Tibial artery (tissue), 4 donors: ENCODE results near the gene DOCK10.
A peak's percentile ranks its signal among the peaks of the same experiment; 100 is the strongest.

Experiments
- DNase-seq, 2 donors: peaks; one replicate each; pipeline ENCODE4 v3.0.0-alpha.2; 2019
- H3K27ac ChIP-seq, 2 donors: fragments of 200-600 bp; sonication (generic) in 1 of 2; 1 replicate in 1 of 2; 2 replicates in 1 of 2; pipeline ENCODE4 v1.5.1; 2018 to 2019; ENCODE audit warnings: mild to moderate bottlenecking in 1 of 2
- H3K27me3 ChIP-seq, 2 donors: fragments of 200-600 bp; sonication (generic) in 1 of 2; one replicate each; pipeline versions ENCODE4 v1.5.1 to v1.6.0; 2016 to 2019
- H3K36me3 ChIP-seq, 3 donors: fragments of 200-600 bp; sonication (generic) in 2 of 3; one replicate each; pipeline ENCODE4 v1.5.1; 2016 to 2019; ENCODE audit warnings: mild to moderate bottlenecking in 2 of 3
- H3K4me1 ChIP-seq, 4 donors: fragments of 200-600 bp; sonication (generic) in 2 of 4; 1 replicate in 3 of 4; 2 replicates in 1 of 4; pipeline ENCODE4 v1.5.1; 2016 to 2019
- H3K4me3 ChIP-seq, 2 donors: fragments of 200-600 bp; sonication (generic) in 1 of 2; 1 replicate in 1 of 2; 2 replicates in 1 of 2; pipeline ENCODE4 v1.5.1; 2018 to 2019; ENCODE audit warnings: mild to moderate bottlenecking in 2 of 2
- H3K9me3 ChIP-seq, 3 donors: fragments of 200-600 bp; sonication (generic) in 1 of 3; one replicate each; pipeline ENCODE4 v1.5.1; 2016 to 2019
- CTCF ChIP-seq, 2 experiments: fragments of 200-600 bp in 1 of 2; fragments of 450-650 bp in 1 of 2; IDR thresholded peaks; one replicate each; pipeline ENCODE4 v1.5.1; 2017 to 2019; ENCODE audit warnings: antibody characterized with exemption in 2 of 2, mild to moderate bottlenecking in 1 of 2, moderate library complexity in 1 of 2
- intact Hi-C: fragments of 100-400 bp; cut with DNase I; formaldehyde crosslinking; loops from one replicate; pipeline ENCODE4 v1.15.0; 2023; ENCODE audit warnings: low total_unique reads

The DOCK10 gene

GRCh38 chr2:224892574-224893204 lies 149.6 kb downstream of the DOCK10 start:
- no peak for DNase-seq
- intact Hi-C loops = loop anchor here (10.0 kb wide), 1 partner anchor 92 kb away; no protein-coding TSS in a partner anchor
- H3K4me3 ChIP-seq = no peak overlapping the region

GRCh38 chr2:224890372-224890771 lies 151.9 kb downstream of the DOCK10 start:
- Histone ChIP-seq H3K4me3 (no peak overlapping the region), H3K27ac (no peak overlapping the region), H3K9me3 (no peaks in the 10 kb centered on the region), H3K36me3 (peaks cover 0 to 3% (median 0%) of the 10 kb centered on the region in 3 donors), H3K27me3 (no peaks in the 10 kb centered on the region), H3K4me1 (peaks cover 0 to 14% (median 1%) of the 10 kb centered on the region in 4 donors)
- intact Hi-C loops = loop anchor here (10.0 kb wide), 1 partner anchor 94 kb away; no protein-coding TSS in a partner anchor
- DNase-seq = no peak
- no peak for TF ChIP-seq CTCF (IDR thresholded peaks at IDR 0.05)

More at GRCh38 chr2:224892574-224893204, 149.6 kb downstream of the DOCK10 start:
- no peaks in the 10 kb centered on the region for H3K4me1 ChIP-seq
- no peak for TF ChIP-seq CTCF (IDR thresholded peaks at IDR 0.05)
- H3K27ac ChIP-seq = no peak overlapping the region
- H3K27me3 ChIP-seq = no peaks in the 10 kb centered on the region
- no peaks in the 10 kb centered on the region for H3K36me3 ChIP-seq
- H3K9me3 ChIP-seq = no peaks in the 10 kb centered on the region

GRCh38 chr2:224887141-224887540 lies 155.1 kb downstream of the DOCK10 start:
- Histone ChIP-seq H3K27me3 (no peaks in the 10 kb centered on the region), H3K36me3 (peaks cover 0 to 9% (median 4%) of the 10 kb centered on the region in 3 donors), H3K4me1 (peaks cover 0 to 46% (median 8%) of the 10 kb centered on the region in 4 donors), H3K27ac (no peak overlapping the region), H3K4me3 (no peak overlapping the region), H3K9me3 (no peaks in the 10 kb centered on the region)
- intact Hi-C loops = no loop called here
- TF ChIP-seq CTCF (IDR thresholded peaks at IDR 0.05) = peak; percentile 37 to 38
- no peak for DNase-seq

GRCh38 chr2:224885836-224886547 lies 156.3 kb downstream of the DOCK10 start:
- Histone ChIP-seq H3K9me3 (no peaks in the 10 kb centered on the region), H3K36me3 (peaks cover 0 to 9% (median 4%) of the 10 kb centered on the region in 3 donors), H3K4me1 (peaks cover 0 to 48% (median 8%) of the 10 kb centered on the region in 4 donors), H3K4me3 (no peak overlapping the region), H3K27ac (peak overlapping the region; percentile 26 to 37), H3K27me3 (no peaks in the 10 kb centered on the region)
- intact Hi-C loops = no loop called here
- no peak for TF ChIP-seq CTCF (IDR thresholded peaks at IDR 0.05)
- no peak for DNase-seq

GRCh38 chr2:224885291-224885690 lies 157.0 kb downstream of the DOCK10 start:
- Histone ChIP-seq H3K27me3 (no peaks in the 10 kb centered on the region), H3K4me1 (peaks cover 0 to 48% (median 8%) of the 10 kb centered on the region in 4 donors), H3K4me3 (no peak overlapping the region), H3K9me3 (no peaks in the 10 kb centered on the region), H3K36me3 (peaks cover 0 to 9% (median 4%) of the 10 kb centered on the region in 3 donors), H3K27ac (peak overlapping the region in 1 of 2 donors; percentile 37)
- TF ChIP-seq CTCF (IDR thresholded peaks at IDR 0.05) = no peak
- intact Hi-C loops = no loop called here
- DNase-seq = no peak
